ELR (cell line): ENCODE results near the gene INKA2.
A peak's percentile ranks its signal among the peaks of the same experiment; 100 is the strongest.

Experiments used
- DNase-seq: peaks from one replicate; pipeline ENCODE4 v3.0.0-alpha.2; 2015; ENCODE audit warnings: low read depth

Gene INKA2

DNA sequence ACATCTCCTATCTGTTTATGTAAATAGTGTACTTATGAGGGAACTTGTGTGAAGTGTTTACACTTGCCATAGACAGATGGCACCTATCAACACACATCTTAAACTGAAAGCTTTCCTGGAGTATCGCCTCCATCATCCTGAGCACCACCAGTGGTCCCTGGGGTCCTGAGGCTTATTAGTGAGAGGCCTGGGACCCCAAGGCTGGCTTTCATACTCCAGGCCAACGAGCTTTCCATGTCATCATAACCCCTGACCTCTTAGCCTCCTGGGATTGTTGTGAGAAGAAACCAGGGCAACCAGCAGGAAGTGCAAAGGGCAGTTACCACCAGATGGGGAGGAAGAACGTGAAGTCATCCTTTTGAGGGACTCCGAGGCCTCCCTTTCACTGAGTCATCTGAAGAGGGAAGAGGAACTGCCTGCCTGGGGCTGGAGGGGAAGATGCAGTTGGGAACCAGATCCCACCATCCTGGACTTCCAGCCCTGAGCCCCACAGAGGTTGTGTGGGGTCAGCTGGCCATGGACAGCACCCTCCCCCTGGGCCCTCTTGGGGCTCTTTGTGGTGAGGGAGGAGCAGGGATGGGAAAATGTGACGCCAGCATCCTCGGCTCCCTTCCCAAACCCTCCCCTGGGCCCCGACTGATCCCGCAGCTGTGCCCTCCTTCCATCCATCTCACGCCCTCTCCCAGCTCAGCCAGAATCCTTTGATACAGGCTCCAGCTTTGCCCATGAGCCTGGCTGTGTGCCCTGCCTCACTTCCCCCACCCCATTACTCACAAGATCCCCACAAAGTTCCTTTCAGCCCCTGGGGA lies 5.8 kb downstream of the INKA2 start:
- DNase-seq: peak; percentile 91

GRCh38 chr1:111732718-111733117 lies 6.5 kb downstream of the INKA2 start:
- no peak for DNase-seq

- no peak for DNase-seq
Measured at GRCh38 chr1:111731956-111732355, 7.2 kb downstream of the INKA2 start.

DNA sequence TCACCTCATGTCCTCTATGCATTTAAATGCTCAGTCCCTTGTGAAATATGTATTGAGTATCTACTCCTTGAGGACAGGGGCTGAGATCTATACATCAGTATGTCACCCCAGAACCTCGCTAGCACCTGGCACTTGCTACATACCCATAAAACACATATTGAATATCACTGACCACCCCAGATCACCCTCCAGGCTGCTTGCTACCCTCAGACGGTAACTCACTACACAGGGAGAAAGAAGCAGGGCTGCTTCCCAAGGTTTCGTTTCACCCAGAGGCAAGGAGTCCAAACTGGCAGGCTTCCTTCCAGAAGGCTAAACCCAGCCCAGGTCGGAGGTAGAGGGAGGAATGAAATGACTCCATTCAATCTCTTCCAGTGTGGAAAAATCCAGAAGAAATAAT lies 8.5 kb downstream of the INKA2 start:
- DNase-seq: no peak

DNA sequence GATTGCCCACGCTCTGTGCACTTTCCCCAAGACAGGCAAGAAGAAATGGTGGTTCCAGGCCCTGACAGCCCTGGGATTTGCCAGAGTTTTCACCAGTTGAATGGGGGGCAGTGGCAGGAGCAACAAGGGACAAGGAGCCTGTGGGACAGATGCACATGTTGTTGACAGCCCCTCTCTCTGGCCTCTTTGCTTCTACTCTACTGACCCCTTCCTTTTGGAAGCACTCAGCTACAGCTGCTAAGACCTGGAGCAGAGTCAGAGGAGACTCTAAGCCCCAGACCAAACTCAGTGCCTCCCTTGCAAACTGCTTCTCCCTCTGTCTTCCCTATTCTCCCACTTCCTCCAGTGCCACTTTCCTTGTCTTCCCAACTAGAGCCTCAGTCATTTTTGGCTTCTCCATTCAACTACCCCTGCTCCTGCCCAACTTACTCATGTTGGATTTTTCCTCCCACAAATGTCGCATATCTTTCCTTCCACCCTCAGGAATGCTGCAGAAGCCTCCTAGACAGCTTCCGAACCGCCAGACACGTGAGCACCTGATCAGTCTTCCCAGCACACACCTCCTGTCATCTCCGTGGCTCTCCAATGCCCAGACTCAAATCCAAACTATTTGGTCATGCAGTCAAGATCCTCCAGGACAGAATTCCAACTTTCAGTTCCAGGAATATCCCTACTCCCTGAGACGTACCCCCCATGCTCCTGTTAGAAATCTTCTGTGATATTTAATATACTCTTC lies 9.1 kb downstream of the INKA2 start:
- DNase-seq: no peak

DNA sequence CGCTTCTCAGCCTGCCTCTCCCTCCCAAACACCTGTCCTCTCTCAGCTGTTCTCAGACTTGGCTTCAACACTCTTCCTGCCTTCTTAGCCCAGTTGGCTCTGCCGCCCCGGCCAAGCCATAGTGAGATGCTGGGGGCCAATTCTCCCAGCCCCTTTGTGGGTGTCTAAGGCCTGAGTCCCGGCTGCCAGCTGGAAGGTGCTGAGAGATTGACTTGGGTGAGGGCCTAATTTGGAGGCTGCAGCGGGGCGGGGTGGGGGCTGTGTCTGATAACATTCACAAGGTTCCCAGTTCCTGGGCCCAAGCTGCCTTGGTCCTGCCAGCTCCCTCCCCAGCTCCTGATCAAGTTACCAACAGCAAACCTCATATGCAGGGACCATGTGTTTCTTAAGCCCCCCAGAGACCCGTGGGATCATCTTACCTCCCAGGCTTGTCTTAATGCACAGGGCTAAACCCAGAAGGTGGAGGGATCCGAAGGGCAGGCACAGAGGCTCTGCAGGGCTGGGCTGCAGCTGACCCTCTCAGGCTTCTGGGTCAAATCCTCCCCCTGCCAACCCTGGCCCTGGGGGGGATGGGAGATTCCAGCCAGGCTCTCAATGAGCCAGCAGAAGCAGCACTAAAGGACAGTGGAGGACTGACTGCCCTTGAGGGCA lies 9.8 kb downstream of the INKA2 start:
- DNase-seq: no peak

DNA sequence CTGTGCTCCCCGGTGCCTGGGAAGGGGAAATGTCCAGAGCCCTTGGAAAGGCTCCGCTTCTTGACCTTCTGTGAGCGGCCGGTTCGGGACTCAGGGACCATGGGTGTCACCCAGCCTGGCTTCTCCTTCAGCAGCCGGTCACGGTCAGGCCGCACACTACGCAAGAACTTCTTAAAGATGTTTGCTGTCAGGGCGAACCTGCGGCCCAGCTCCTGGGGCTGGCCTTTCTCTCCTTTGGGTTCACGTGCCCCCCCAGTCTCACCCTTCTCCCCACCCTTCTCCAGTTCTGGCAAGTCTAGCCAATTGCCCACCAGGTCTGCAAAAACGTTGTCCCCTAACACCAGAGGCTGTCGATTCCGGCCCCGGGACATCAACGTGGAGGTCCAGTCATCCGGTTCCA lies 12.1 kb downstream of the INKA2 start:
- DNase-seq: no peak

DNA sequence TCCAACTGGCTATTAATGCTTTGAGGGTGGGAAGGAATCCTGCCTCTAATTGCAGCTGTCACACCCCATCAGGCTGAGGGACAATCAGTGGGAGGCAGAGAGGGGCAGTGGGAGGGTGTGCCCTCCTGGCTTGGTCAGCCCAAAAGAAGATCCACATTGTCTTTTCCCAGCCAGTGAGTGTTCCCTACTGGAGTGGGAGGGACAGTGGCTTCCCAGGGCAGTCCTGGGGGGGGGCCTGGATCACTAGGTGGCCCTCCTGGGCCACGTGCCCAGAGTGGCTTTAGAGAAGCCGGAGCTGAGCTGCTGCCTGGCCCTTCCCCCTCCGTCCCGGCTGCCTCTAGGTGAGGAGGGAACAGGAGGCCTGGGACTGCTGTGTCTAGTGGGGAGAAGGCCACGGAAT lies 14.0 kb downstream of the INKA2 start:
- no peak for DNase-seq

- no peak for DNase-seq
Measured at GRCh38 chr1:111723871-111724270, 15.3 kb downstream of the INKA2 start.

GRCh38 chr1:111723091-111723806 lies 15.9 kb downstream of the INKA2 start:
- DNase-seq: no peak

DNA sequence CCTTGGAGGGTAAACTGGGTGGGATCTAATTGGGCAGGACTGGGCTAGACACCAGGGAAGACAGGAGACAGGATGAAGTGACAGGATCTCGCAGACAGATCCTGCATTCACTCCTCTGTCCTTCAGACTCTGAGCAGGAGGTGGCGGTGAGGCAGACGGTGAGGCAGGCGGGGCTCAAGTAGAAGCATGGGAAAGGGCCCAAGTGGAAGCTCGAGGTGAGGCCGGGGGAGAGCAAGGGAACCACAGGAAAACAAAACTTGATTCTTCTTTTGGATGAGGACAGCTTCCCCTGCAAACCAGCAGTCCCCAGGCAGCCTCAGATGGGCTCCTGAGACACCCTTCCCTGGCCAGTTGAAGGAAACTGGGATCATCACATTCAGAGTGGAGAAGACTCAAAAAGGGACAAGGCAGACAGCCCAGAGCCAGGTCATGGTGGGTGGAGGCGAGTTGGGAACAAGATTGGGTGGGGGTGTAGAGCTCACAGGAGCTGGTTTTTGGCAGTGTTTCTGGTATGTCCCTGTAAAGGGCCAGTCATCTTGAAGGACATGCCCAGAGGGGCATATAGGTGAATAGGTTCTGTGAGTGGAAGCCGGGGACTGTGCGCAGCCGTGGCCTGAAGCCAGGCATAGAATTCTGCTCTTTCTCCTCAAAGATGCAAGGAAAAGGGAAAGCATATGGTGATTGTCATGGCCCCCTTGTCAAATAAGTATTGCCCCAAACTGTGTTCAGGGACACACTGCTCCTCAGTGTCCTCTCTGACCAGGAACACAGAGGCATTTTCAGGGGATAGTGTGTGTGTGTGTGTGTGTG lies 18.0 kb downstream of the INKA2 start:
- no peak for DNase-seq

DNA sequence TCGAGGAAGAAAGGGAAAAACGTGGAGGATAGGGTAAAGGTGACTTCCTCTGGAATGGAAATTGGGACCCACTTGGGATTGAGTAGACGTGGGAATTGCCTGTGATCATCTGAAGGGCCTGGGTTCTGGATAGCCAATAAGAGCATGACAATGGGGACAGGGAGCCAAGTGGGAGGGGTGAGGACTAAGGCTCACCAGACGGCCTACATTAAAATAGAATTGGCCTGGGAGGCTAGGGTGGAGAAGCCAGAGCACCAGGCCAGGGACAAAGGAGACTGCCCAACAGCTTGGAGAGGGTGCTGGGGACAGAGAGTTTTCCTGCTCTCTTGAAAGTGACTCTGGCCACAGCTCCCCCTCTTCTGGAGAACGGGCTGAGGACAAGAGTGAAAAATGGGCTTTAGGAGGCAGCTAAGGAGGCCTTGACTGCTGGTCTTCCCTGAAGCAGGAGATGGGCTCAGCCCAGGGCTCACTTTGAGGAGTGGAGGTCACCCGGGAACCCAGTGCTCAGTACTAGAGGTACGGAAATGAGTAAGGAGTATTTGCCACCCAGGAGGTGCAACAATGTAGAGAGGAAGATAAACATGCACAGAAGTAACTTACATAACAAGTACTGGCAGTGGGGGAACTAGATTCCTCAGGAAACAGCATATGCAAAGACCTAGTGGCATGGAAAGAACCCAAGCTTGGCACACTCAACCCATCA lies 18.8 kb downstream of the INKA2 start:
- DNase-seq: no peak

DNA sequence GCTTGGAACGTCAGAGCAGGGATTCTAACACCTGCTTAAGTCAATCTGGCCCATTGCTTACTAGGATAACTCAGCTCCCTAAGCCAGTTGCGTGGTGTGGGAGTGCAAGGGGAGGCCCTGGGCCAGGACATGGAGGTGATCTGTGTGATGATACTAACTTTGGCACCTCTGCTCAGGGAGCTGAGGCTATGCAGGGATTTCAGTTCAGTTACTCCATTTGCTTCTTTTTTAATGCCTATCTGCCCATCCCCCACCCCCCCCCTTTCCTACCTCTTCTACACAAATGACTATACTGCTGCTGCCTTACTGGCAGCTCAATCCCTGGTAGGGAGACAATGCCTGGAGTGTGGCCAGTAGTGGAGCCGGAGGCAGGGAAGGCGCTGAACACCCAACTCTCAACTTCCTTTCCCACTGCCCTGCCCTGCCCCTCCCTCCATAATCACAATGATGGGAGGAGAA lies 19.5 kb downstream of the INKA2 start:
- no peak for DNase-seq

DNA sequence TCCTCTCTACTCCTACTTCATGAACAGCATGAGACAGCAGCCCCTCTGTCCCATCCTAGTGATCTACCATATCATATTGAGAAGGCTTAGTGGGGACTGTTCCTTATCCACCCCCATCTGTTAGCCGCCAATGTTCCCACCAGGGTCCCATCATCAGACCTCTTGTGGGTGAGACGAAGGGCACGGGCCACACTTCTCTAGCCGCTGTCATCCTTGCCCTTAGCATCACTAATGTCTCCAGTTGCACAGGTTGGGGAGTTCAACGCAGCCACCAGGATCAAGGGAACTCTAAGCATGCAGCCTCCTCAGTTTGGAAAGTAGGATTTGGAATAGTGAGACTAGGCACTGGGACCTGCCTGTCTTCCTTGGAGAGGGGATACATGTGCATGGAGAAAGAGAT lies 20.1 kb downstream of the INKA2 start:
- DNase-seq: no peak

DNA sequence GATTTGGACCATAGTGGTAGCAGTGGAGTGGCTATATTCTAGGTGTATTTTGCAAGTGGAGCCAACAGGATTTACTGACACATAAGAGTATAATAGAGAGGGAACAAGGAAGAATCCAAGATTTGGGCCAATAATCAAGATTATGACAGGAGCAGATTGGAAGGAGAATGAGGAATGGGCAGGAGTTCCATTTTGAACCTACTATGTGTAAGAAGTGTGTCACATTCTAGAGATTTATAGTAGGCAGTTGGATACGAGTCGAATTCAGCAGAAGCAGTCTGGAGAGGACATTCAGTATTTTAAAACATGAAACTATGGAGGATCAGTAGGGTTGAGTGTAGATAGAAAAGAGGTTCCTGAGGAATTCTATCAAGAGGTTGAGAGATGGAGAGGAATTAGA lies 21.7 kb downstream of the INKA2 start:
- no peak for DNase-seq

DNA sequence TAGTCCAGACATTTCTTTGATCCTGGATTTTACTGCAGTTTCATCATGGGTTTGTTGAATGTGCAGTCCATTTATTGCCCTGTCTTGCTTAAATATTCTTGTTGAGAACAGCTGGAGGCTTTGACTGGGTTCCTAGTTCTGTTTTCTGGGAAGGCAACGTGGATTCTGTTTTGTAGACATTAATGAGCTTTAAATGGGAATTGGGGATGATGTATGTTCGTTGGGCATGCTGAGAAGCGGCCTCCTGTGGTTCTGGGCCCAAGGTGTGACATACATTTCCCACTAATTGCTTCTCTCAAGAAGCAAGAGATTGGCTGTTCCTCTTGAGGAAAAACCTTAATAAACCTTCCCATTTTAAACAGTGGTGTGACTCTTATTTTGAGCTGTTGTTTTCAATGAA lies 22.9 kb downstream of the INKA2 start:
- DNase-seq: no peak

GRCh38 chr1:111709986-111710385 lies 29.2 kb downstream of the INKA2 start:
- no peak for DNase-seq

GRCh38 chr1:111707906-111708305 lies 31.3 kb downstream of the INKA2 start:
- DNase-seq: peak; percentile 36

- DNase-seq: peak; percentile 23
Measured at GRCh38 chr1:111706921-111707320, 32.3 kb downstream of the INKA2 start.

- DNase-seq: no peak
Measured at GRCh38 chr1:111705841-111706240, 33.4 kb downstream of the INKA2 start.

DNA sequence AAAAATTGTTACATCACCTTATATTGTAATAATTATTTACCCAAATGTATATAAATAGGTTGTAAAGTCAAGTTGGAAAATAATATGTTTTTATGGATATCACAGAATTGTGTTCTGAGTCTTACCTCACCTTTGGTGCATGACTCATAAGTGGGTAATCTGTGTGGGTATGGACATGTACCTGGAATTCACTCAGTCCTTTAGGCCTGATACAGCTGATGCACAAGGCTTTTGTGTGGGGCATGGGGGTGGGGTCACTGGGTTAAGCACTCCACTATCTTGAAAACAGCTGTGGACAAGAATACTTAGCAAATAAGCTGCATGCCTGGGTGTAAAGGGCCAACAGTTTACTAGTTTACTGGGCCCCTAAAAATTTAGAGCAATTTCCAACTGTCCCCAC lies 34.4 kb downstream of the INKA2 start:
- DNase-seq: no peak
